ENCODE data around the gene AMOT.

- TF ChIP-seq CTCF (IDR thresholded peaks at IDR 0.05; ENCODE audit: poor library complexity, severe bottlenecking) (no peak), RAD21 (conservative IDR thresholded peaks at IDR 0.05) (no peak), EZH2 (IDR thresholded peaks at IDR 0.05; ENCODE audit: borderline replicate concordance, insufficient read depth, low read length, poor library complexity, severe bottlenecking) (no peak), MXI1 (conservative IDR thresholded peaks at IDR 0.05; ENCODE audit: poor library complexity, severe bottlenecking) (no peak), EP300 (conservative IDR thresholded peaks at IDR 0.05; ENCODE audit: poor library complexity, severe bottlenecking) (no peak), POLR2AphosphoS5 (IDR thresholded peaks at IDR 0.05) (no peak), TAF1 (IDR thresholded peaks at IDR 0.05; ENCODE audit: low read depth) (no peak), SMC3 (conservative IDR thresholded peaks at IDR 0.05; ENCODE audit: poor library complexity) (no peak)
- TF ChIP-seq, protein P1, sequence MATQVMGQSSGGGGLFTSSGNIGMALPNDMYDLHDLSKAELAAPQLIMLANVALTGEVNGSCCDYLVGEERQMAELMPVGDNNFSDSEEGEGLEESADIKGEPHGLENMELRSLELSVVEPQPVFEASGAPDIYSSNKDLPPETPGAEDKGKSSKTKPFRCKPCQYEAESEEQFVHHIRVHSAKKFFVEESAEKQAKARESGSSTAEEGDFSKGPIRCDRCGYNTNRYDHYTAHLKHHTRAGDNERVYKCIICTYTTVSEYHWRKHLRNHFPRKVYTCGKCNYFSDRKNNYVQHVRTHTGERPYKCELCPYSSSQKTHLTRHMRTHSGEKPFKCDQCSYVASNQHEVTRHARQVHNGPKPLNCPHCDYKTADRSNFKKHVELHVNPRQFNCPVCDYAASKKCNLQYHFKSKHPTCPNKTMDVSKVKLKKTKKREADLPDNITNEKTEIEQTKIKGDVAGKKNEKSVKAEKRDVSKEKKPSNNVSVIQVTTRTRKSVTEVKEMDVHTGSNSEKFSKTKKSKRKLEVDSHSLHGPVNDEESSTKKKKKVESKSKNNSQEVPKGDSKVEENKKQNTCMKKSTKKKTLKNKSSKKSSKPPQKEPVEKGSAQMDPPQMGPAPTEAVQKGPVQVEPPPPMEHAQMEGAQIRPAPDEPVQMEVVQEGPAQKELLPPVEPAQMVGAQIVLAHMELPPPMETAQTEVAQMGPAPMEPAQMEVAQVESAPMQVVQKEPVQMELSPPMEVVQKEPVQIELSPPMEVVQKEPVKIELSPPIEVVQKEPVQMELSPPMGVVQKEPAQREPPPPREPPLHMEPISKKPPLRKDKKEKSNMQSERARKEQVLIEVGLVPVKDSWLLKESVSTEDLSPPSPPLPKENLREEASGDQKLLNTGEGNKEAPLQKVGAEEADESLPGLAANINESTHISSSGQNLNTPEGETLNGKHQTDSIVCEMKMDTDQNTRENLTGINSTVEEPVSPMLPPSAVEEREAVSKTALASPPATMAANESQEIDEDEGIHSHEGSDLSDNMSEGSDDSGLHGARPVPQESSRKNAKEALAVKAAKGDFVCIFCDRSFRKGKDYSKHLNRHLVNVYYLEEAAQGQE (IDR thresholded peaks at IDR 0.05; ENCODE audit: borderline replicate concordance), result no peak
Measured at GRCh38 chrX:112814496-112814895, 26.1 kb downstream of the AMOT start.

Measured in neural cell (in vitro differentiated cells).